K562 (cell line): ENCODE data around the gene PEBP1. TPM values are rescaled to one million over a fixed set of nuclear protein-coding genes. Genes with fewer than 3 reads are reported as not detected.

Source experiments
- BRD4 ChIP-seq: fragments of 200-600 bp; sonication (generic); IDR thresholded peaks from 2 replicates; pipeline ENCODE4 v1.6.1; 2017; ENCODE audit warnings: inconsistent platforms
- EHMT2 ChIP-seq: fragments of 450-650 bp; IDR thresholded peaks from 2 replicates; pipeline ENCODE4 v1.6.1; 2018; ENCODE audit warnings: antibody characterized with exemption
- FOXO4 ChIP-seq: fragments of 450-650 bp; formaldehyde crosslinking; IDR thresholded peaks from 2 replicates; pipeline ENCODE4 v1.4.0; 2020; ENCODE audit warnings: mild to moderate bottlenecking, moderate library complexity
- ILK ChIP-seq: fragments of 450-650 bp; IDR thresholded peaks from 2 replicates; pipeline ENCODE4 v1.6.1; 2016; ENCODE audit warnings: missing genetic modification characterization, low read depth, mild to moderate bottlenecking, missing compliant biosample characterization, moderate library complexity, borderline replicate concordance
- SRSF1 ChIP-seq: fragments of 200-400 bp; formaldehyde crosslinking; IDR thresholded peaks from 2 replicates; pipeline ENCODE4 v1.6.1; 2017; ENCODE audit warnings: mild to moderate bottlenecking, low read depth, low read length, moderate library complexity
- ZC3H8 ChIP-seq: fragments of 450-650 bp; IDR thresholded peaks from 2 replicates; pipeline ENCODE4 v1.6.1; 2017
- ZNF398 ChIP-seq: fragments of 250-450 bp; sonication (Bioruptor Pico); IDR thresholded peaks from 2 replicates; pipeline ENCODE4 v1.8.0; 2021; ENCODE audit warnings: moderate library complexity, mild to moderate bottlenecking, inconsistent platforms
- ZNF444 ChIP-seq: fragments of 250-450 bp; sonication (Bioruptor Pico); IDR thresholded peaks from 2 replicates; pipeline ENCODE4 v1.4.0; 2020; ENCODE audit warnings: mild to moderate bottlenecking, moderate library complexity
- ZSCAN32 ChIP-seq: fragments of 450-650 bp; formaldehyde crosslinking; IDR thresholded peaks from 2 replicates; pipeline ENCODE4 v1.4.0; 2020; ENCODE audit warnings: mild to moderate bottlenecking, moderate library complexity
- polyA plus RNA-seq, 8 experiments: library from polyadenylated mRNA; depleted of rRNA in 4 of 8; stranded (reverse) in 5 of 8; unstranded in 3 of 8; fragments of >200 nt; fragmentation: Nextera tagmentation in 2 of 8; fragmentation: Illumina TruSeq in 1 of 8; extraction: Ambion mirVana in 2 of 8; extraction: Trizol in 1 of 8; gene quantifications; 2 replicates each; pipeline versions ENCODE4 v1.2.1 to v1.2.3, GENCODE V29; 2011 to 2014; ENCODE audit warnings: inconsistent platforms in 1 of 8, missing spikeins in 1 of 8
- total RNA-seq, 7 experiments: library from RNA; depleted of rRNA in 6 of 7; stranded (reverse); fragments of >200 nt in 6 of 7; fragmentation: Illumina TruSeq in 2 of 7; extraction: Trizol in 2 of 7; gene quantifications; 2 replicates each; pipeline versions ENCODE4 v1.2.1 to v1.2.3, GENCODE V29; 2011 to 2021; ENCODE audit warnings: low replicate concordance in 1 of 7
- TF ChIP-seq, protein P1 (sequence below): fragments of 450-650 bp; IDR thresholded peaks from 2 replicates; pipeline ENCODE4 v1.7.0; 2016; ENCODE audit warnings: borderline replicate concordance
- TF ChIP-seq, protein P2 (sequence below): fragments of 200-800 bp; sonication (Bioruptor generic); IDR thresholded peaks from 2 replicates; pipeline ENCODE4 v1.6.1; 2016; ENCODE audit warnings: missing genetic modification characterization, missing compliant biosample characterization
- TF ChIP-seq, protein P3 (sequence below): fragments of 450-650 bp; IDR thresholded peaks from 2 replicates; pipeline ENCODE4 v1.6.1; 2017; ENCODE audit warnings: mild to moderate bottlenecking, moderate library complexity

Gene PEBP1
- total and polyA plus RNA-seq, 9 of the 15 experiments (the other 6 are each of a cell fraction or from before 2014, with no cell fraction given), result 77.3 to 207 (median 153) TPM

- TF ChIP-seq, protein P1, sequence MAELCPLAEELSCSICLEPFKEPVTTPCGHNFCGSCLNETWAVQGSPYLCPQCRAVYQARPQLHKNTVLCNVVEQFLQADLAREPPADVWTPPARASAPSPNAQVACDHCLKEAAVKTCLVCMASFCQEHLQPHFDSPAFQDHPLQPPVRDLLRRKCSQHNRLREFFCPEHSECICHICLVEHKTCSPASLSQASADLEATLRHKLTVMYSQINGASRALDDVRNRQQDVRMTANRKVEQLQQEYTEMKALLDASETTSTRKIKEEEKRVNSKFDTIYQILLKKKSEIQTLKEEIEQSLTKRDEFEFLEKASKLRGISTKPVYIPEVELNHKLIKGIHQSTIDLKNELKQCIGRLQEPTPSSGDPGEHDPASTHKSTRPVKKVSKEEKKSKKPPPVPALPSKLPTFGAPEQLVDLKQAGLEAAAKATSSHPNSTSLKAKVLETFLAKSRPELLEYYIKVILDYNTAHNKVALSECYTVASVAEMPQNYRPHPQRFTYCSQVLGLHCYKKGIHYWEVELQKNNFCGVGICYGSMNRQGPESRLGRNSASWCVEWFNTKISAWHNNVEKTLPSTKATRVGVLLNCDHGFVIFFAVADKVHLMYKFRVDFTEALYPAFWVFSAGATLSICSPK, result no peak
- TF ChIP-seq, protein P2, sequence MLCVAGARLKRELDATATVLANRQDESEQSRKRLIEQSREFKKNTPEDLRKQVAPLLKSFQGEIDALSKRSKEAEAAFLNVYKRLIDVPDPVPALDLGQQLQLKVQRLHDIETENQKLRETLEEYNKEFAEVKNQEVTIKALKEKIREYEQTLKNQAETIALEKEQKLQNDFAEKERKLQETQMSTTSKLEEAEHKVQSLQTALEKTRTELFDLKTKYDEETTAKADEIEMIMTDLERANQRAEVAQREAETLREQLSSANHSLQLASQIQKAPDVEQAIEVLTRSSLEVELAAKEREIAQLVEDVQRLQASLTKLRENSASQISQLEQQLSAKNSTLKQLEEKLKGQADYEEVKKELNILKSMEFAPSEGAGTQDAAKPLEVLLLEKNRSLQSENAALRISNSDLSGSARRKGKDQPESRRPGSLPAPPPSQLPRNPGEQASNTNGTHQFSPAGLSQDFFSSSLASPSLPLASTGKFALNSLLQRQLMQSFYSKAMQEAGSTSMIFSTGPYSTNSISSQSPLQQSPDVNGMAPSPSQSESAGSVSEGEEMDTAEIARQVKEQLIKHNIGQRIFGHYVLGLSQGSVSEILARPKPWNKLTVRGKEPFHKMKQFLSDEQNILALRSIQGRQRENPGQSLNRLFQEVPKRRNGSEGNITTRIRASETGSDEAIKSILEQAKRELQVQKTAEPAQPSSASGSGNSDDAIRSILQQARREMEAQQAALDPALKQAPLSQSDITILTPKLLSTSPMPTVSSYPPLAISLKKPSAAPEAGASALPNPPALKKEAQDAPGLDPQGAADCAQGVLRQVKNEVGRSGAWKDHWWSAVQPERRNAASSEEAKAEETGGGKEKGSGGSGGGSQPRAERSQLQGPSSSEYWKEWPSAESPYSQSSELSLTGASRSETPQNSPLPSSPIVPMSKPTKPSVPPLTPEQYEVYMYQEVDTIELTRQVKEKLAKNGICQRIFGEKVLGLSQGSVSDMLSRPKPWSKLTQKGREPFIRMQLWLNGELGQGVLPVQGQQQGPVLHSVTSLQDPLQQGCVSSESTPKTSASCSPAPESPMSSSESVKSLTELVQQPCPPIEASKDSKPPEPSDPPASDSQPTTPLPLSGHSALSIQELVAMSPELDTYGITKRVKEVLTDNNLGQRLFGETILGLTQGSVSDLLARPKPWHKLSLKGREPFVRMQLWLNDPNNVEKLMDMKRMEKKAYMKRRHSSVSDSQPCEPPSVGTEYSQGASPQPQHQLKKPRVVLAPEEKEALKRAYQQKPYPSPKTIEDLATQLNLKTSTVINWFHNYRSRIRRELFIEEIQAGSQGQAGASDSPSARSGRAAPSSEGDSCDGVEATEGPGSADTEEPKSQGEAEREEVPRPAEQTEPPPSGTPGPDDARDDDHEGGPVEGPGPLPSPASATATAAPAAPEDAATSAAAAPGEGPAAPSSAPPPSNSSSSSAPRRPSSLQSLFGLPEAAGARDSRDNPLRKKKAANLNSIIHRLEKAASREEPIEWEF (CRISPR knock-in tag), result no peak
- TF ChIP-seq BRD4 (no peak), ZNF398 (CRISPR knock-in tag) (no peak), ILK (tag) (no peak), SRSF1 (no peak), FOXO4 (CRISPR knock-in tag) (no peak), ZSCAN32 (CRISPR knock-in tag) (no peak), ZNF444 (CRISPR knock-in tag) (no peak), EHMT2 (no peak), ZC3H8 (no peak)
- TF ChIP-seq, protein P3, sequence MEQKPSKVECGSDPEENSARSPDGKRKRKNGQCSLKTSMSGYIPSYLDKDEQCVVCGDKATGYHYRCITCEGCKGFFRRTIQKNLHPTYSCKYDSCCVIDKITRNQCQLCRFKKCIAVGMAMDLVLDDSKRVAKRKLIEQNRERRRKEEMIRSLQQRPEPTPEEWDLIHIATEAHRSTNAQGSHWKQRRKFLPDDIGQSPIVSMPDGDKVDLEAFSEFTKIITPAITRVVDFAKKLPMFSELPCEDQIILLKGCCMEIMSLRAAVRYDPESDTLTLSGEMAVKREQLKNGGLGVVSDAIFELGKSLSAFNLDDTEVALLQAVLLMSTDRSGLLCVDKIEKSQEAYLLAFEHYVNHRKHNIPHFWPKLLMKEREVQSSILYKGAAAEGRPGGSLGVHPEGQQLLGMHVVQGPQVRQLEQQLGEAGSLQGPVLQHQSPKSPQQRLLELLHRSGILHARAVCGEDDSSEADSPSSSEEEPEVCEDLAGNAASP, result no peak
Measured at GRCh38 chr12:118183155-118183554, 47.2 kb downstream of the PEBP1 start (continued).
